GM12878 (cell line): ENCODE data around the gene EBF3. TPM values are rescaled to one million over a fixed set of nuclear protein-coding genes. Genes with fewer than 3 reads are reported as not detected.

Source experiments
- BCL11A ChIP-seq: IDR thresholded peaks from 2 replicates; pipeline ENCODE4 v1.6.1; 2011; ENCODE audit warnings: low read depth, low read length
- BMI1 ChIP-seq: fragments of 450-650 bp; IDR thresholded peaks from 2 replicates; pipeline ENCODE4 v1.6.1; 2016; ENCODE audit warnings: mild to moderate bottlenecking, moderate library complexity, borderline replicate concordance
- CBFB ChIP-seq: IDR thresholded peaks from 2 replicates; pipeline ENCODE4 v1.6.1; 2016; ENCODE audit warnings: antibody characterized with exemption, low read depth
- CHD2 ChIP-seq: IDR thresholded peaks from 2 replicates; pipeline ENCODE4 v1.6.1; 2011; ENCODE audit warnings: low read depth, low read length, improper control_type of control experiment, borderline replicate concordance
- HDAC2 ChIP-seq: fragments of 200-600 bp; sonication (generic); IDR thresholded peaks from 2 replicates; pipeline ENCODE4 v1.6.1; 2017
- HDGF ChIP-seq: fragments of 450-650 bp; IDR thresholded peaks from 2 replicates; pipeline ENCODE4 v1.6.1; 2016; ENCODE audit warnings: antibody characterized with exemption
- KAT2A ChIP-seq: conservative IDR thresholded peaks from 2 replicates; pipeline ENCODE4 v1.6.1; 2011; ENCODE audit warnings: low read depth, low read length; ENCODE audit not compliant: control insufficient read depth
- SIX5 ChIP-seq: IDR thresholded peaks from 2 replicates; pipeline ENCODE4 v1.6.1; 2011; ENCODE audit warnings: mild to moderate bottlenecking, low read depth, low read length, moderate library complexity; ENCODE audit not compliant: severe bottlenecking
- SMAD1 ChIP-seq: fragments of 450-650 bp; IDR thresholded peaks from 2 replicates; pipeline ENCODE4 v1.6.1; 2018; ENCODE audit warnings: mild to moderate bottlenecking, low read depth; ENCODE audit not compliant: partially characterized antibody
- YBX1 ChIP-seq: fragments of 450-650 bp; IDR thresholded peaks from 2 replicates; pipeline ENCODE4 v1.6.1; 2016; ENCODE audit warnings: antibody characterized with exemption
- ZBTB11 ChIP-seq: fragments of 450-650 bp; formaldehyde crosslinking; IDR thresholded peaks from 2 replicates; pipeline ENCODE4 v1.5.0; 2022; ENCODE audit warnings: mild to moderate bottlenecking, missing genetic modification characterization
- polyA plus RNA-seq, 11 experiments: library from polyadenylated mRNA; depleted of rRNA in 4 of 11; unstranded in 6 of 11; stranded (reverse) in 5 of 11; fragments of >200 nt; fragmentation: Nextera tagmentation in 4 of 11; fragmentation: Illumina TruSeq in 1 of 11; extraction: Ambion mirVana in 4 of 11; extraction: Trizol in 1 of 11; gene quantifications; 1 replicate in 1 of 11; 2 replicates in 10 of 11; pipeline versions ENCODE4 v1.2.1 to v1.2.3, GENCODE V29; 2011 to 2016; ENCODE audit warnings: inconsistent platforms in 2 of 11, missing spikeins in 2 of 11, low read depth in 1 of 11
- total RNA-seq, 4 experiments: library from RNA; depleted of rRNA in 3 of 4; stranded (reverse); fragments of >200 nt in 3 of 4; fragmentation: Illumina TruSeq in 1 of 4; extraction: Trizol in 1 of 4; gene quantifications; 2 replicates each; pipeline versions ENCODE4 v1.2.1 to v1.2.3, GENCODE V29; 2013 to 2021
- TF ChIP-seq, protein P1 (sequence below): fragments of 450-650 bp; IDR thresholded peaks from 2 replicates; pipeline ENCODE4 v1.6.1; 2016; ENCODE audit warnings: mild to moderate bottlenecking
- TF ChIP-seq, protein P2 (sequence below): fragments of 450-650 bp; IDR thresholded peaks from 2 replicates; pipeline ENCODE4 v1.6.1; 2016; ENCODE audit warnings: mild to moderate bottlenecking

The EBF3 gene
- total and polyA plus RNA-seq, 10 of the 15 experiments (the other 5 are each of a cell fraction or from before 2014, with no cell fraction given), result not detected

DNA sequence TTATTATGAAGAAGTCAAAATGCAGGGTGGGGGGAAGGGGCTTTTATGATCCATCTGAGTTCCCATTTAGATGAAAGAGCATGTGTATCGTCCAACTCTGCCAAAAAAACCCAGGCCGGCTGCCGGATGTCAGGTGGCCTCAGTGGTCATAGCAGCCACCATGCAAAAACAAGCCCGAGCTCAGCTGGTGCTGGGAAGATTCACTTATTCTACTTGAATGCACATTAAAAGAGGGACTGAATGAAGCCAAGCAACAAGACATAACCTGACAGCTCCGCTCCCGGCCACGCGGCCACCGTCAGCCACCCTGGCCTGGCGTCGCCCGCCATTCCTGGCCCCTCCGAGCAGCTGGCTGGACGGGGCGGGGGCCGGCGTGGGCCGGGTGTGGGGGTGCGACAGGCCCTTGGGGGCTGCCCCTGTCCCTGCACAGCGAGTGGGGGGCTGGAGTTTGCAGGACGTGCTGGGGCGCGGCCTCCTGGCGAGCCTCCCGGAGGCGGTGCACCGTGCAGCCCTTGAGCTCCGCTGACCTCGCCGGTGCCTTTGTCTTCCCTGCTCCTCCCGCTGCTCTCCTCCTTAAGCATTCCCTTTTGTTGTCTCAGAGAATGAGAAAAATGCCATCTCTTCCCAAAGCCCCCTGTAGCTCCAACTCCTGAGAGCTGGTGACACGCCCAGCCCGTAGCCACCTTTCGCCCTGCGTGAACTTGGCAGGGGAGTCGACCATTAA lies 67.8 kb downstream of the EBF3 start (continued):
- TF ChIP-seq ZBTB11 (CRISPR knock-in tag), result no peak
- TF ChIP-seq BCL11A, result no peak
- TF ChIP-seq YBX1, result no peak
- TF ChIP-seq CBFB, result no peak
- TF ChIP-seq KAT2A, result no peak
- no peak for TF ChIP-seq SMAD1
- TF ChIP-seq BMI1, result no peak
- TF ChIP-seq, protein P1, sequence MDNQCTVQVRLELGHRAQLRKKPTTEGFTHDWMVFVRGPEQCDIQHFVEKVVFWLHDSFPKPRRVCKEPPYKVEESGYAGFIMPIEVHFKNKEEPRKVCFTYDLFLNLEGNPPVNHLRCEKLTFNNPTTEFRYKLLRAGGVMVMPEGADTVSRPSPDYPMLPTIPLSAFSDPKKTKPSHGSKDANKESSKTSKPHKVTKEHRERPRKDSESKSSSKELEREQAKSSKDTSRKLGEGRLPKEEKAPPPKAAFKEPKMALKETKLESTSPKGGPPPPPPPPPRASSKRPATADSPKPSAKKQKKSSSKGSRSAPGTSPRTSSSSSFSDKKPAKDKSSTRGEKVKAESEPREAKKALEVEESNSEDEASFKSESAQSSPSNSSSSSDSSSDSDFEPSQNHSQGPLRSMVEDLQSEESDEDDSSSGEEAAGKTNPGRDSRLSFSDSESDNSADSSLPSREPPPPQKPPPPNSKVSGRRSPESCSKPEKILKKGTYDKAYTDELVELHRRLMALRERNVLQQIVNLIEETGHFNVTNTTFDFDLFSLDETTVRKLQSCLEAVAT, result no peak
- TF ChIP-seq, protein P2, sequence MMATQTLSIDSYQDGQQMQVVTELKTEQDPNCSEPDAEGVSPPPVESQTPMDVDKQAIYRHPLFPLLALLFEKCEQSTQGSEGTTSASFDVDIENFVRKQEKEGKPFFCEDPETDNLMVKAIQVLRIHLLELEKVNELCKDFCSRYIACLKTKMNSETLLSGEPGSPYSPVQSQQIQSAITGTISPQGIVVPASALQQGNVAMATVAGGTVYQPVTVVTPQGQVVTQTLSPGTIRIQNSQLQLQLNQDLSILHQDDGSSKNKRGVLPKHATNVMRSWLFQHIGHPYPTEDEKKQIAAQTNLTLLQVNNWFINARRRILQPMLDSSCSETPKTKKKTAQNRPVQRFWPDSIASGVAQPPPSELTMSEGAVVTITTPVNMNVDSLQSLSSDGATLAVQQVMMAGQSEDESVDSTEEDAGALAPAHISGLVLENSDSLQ, result no peak
- TF ChIP-seq HDAC2, result no peak
- TF ChIP-seq HDGF, result no peak
- no peak for TF ChIP-seq CHD2
- TF ChIP-seq SIX5, result no peak
